ENCODE data around the gene TTC7B.

The TTC7B gene

GRCh38 chr14:90773196-90773486 is 43.1 kb downstream of the TTC7B start:
- no peak for DNase-seq

DNA sequence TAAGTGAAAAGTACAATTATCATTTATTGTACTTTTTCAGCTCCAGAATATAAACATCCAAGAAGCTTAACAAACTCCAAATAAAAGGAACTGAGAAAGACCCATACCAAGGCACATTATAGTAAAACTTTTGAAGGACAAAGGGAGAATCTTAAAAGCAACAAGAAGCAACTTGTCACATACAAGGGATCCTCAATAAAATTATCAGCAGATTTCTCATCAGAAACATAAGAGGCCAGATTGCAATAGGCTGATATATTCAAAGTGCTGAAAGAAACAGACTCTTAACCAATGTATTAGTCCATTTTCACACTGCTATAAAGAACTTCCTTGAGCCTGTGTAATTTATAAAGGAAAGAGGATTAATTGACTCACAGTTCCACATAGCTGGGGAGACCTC is 48.3 kb downstream of the TTC7B start:
- no peak for DNase-seq

DNA sequence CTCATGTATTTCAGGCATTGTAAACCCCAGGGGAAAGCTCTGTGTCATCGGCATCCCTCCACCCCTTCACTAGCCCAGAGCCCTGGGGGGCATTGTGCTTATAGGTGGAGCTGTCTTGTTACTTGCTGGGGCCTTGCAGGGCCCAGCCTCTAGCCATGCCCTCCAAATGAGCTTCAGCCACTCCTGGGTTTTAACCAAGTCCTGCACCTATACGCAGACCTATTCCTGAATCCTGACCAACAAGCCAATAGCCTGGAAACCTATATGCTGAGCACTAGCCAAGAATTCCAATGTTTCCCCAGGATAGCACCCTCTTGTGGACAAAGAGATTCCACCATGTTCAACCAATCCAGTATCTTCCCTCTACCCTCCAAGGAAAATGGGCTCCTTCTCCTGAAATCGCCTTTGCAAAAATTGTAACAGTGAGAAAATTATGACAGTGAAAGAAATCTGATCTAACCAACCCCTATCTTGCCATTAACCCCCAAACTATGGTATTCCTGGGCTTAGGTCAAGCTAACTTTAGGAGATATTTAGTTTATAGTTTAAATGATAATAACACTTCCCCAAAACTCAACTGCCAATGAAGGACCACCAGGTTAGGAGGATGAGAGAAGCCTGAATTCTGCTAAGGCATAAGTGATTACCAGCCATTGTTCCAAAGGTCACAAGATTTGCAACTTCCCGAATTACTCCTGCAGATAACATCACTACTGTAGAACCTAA is 55.5 kb downstream of the TTC7B start:
- no peak for DNase-seq

DNA sequence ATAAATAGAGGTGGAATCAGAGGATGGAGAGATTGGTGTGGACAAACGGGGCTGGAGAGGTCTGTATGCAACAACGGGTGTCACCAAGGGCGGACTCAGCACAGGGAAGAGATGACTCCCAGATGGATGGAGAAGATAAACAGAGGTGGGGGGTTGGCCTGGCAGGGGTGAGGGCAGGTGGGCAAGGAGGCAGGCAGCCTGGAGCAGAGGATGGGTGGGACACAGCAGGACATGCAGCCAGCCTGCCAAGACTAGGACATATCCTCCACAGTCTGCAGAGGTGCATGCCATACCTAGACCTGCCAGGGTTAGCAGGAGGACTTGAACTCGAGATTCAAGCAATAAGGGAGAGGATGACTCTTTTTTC is 56.2 kb downstream of the TTC7B start:
- DNase-seq: no peak

DNA sequence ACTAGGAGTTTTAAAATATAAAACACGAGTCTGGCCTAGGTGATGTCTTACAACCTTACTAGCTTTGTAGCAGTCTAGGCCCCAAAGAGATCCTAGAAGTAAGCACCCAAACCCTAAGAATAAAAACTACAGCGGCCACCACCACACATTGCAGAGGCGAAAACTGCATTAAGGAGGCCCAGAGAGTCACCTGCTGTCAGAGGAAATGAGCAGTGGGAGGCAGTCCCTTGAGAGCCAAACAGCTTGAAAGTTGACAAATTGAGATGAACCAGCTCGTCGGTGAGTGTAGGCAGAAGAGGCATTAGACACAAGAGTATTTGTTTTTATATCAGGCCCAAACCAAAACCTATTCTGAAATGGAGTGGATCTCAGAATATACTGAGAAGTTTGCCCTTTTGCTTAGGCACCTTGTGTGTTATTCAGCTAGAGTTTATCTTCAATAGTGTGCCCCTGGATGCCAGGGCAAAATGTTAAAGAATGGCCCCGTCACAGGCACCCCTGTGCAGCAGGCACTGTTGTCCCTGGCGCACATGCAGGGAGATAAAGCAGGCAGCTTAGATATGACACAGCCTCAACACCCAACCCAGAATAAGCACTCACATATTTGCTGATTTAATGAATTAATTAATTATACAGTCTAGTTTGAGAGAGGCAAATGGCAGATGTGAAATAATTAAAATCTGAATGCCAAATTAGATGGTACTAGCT is 56.7 kb downstream of the TTC7B start:
- DNase-seq: no peak

GRCh38 chr14:90758959-90759358 is 57.3 kb downstream of the TTC7B start:
- DNase-seq: no peak

DNA sequence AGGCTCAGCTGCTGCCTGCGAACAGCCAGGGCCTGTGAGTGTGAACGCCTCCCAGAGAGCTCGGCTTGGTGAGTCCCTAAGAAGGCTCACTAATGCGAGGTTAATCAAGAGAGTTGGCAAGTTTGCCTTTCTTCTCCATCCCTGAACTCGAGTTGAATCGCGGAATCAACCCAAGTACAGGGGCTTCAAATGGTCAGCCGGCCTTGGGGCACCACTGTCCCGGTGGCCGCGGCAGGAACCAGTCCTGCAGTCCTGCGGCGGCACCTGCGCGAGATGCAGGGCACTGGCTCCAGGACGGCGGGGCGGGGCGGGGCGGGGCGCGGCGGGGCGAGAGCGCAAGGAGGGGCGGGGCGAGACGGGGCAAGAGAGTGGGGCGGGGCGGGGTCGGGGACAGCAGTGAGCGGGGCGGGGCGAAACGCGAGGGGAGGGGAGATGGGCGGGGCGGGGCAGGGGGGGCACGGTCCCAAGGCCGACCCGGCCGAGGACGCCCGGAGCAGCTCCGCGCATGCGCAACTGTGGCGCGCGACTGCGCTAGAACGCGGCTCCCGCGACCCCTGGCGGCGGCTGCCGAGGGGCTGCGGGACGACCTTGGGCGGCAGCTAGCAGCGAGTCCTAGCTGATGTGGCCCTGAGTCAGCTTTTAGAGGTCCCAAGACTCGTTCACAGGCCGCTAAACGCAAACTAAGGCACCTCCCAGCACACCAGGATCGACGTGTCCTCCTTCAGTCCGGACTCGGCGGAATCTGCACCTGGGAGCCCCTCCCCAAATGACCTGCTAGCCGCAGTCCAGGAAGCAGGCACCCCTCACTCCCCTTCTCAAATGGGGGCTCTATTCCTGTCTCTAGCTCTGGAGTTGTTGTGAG is 58.0 kb downstream of the TTC7B start:
- peak; percentile 45 for DNase-seq

- no peak for DNase-seq
Measured at GRCh38 chr14:90757452-90757851, 58.8 kb downstream of the TTC7B start.

GRCh38 chr14:90756755-90757345 is 59.4 kb downstream of the TTC7B start:
- DNase-seq: no peak

GRCh38 chr14:90755661-90756304 is 60.4 kb downstream of the TTC7B start:
- no peak for DNase-seq

DNA sequence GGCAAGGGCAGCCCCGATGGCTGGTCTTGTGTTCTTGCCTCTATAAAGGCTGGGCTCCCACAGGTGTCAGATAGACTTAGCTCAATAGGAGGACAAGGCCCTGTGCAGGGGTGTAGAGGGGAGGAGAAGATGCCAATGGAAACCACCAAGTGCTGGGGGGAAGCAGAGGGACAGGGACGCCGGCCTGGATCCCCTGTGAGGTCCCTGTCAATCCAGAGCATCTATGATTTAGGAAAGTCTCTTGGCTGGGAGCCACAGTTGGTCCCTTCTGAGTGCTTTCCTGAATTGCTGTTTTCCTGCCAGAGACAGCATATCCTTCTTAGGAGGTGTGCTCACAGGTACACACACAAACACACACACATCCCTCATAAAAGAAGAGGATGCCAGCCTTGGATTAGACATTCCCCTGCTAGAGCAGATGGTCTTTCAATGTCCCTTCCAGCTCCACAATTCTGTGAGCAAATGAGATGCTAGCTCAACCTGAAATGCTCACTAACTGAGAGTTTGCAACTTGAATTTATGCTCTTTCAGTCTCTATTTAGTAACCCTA is 62.7 kb downstream of the TTC7B start:
- no peak for DNase-seq

DNA sequence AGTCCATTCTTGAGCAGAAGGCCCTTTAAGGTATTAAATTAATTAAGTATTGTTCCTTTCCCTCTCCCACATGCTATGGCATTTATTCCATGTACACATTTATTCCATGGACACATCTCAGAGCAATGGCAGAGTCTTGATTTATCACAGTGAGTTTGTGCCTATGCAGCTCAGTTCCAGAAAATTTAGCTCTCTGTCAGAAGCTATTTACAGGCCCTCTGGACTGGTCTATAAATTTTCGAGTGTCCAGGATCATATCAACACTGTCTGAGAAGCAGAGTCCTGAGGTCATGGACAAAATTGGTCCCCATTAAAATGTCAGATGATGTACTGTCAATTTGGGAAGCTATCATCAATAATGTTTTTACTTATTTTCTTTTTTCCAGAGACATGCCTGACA is 65.5 kb downstream of the TTC7B start:
- no peak for DNase-seq

DNA sequence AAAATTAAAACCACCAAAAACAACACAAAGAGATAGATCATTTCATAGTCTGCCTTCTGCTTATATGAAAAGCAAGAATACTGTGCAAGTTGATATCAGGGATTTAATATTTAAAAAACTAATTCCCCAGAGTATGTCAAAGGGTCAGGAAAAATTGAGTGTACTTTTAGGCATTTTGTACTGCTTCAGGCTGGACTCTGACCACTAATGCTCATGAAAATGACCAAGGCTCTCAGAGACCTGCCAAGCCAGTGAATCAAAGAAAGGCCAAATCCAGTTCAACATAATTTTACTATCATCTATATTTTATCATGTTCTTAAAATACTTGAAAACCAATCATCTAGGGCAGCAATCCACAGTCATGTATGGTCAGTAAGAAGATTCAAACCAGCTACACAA is 66.0 kb downstream of the TTC7B start:
- DNase-seq: no peak

DNA sequence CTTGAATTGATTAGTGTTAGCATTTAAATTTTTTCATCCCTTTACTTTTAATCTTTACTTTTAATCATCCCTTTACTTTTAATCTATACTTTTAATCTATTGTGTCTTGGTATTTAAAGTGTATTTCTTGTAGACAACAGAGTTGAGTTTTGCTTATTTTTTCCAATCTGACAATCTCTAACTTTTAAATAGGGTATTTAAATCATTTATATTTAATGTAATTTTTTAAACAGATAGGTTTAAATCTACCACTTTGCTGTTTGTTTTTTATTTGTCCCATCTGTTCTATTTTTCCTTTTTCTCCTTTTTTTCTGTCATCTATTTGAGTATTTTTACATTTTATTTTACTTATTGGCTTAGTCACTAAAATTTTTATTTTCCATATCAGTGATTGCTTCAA is 68.3 kb downstream of the TTC7B start:
- DNase-seq: no peak

DNA sequence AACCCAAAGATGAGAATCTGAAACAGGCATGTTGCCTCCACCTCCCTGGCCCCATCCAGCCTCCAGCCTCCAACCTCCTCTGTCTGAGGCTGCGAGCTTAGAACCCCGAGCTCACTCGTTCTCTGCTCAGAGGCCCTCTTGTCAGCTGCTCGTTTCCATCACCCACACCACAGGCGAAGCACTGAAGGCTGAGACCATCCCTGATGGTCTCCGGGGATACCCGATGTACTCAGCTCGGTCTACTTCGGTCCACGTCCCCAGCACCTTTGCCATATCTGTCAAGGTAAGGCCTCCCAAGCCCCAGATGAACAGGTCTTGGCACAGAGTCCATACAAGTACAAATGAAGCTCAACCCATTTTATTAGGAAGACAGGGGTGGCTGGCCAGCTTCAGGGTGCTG is 72.4 kb downstream of the TTC7B start:
- no peak for DNase-seq

DNA sequence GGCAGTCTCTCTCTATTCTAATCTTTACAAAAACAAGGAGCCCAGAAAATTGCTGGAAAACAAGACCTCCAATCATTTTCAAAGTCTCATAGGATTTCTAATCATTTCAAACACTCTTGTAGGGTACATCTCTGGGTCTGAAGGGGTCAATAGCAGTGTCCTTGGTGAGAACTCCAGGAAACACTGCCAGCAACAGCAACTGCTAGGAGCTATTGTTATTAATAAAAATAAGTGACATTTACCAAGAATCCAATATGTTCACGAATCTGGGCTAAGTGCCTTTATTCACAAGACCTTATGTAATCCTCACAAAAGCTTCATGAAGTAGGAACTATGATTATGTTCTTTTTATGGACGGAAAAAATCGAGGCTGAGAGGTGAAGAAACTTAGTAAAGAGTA is 72.8 kb downstream of the TTC7B start:
- no peak for DNase-seq

GRCh38 chr14:90742729-90743128 is 73.5 kb downstream of the TTC7B start:
- DNase-seq: no peak

DNA sequence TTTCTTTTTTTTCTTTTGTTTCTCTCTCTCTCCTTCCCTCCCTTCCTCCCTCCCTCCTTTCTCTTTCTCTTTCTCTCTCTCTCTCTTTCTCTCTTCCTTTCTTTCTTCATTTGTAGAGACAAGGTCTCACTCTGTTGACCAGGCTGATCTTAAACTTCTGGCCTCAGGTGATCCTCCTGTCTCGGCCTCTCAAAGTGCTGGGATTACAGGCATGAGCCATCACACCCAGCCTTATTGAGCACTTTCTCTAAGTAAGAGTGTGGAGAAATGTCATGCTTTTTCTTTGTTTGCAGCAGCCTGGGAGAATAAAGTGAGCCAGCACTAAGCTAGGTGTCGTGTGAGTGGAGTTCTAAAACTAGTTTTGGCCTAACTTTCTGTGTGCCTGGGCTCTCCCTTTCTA is 74.0 kb downstream of the TTC7B start:
- DNase-seq: no peak

DNA sequence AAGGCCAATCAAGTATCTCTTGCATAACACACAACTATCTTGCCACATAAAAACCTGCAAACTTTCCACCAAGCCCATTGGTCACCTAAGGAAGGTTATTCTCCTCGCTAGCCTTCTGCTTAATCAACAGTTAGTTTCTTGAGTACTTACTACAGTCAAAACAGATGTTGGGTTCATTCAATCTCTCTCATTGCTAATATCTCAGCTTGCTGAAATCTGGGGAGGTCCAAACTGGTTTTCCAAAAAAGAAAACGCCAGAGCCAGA is 74.6 kb downstream of the TTC7B start:
- DNase-seq: no peak

DNA sequence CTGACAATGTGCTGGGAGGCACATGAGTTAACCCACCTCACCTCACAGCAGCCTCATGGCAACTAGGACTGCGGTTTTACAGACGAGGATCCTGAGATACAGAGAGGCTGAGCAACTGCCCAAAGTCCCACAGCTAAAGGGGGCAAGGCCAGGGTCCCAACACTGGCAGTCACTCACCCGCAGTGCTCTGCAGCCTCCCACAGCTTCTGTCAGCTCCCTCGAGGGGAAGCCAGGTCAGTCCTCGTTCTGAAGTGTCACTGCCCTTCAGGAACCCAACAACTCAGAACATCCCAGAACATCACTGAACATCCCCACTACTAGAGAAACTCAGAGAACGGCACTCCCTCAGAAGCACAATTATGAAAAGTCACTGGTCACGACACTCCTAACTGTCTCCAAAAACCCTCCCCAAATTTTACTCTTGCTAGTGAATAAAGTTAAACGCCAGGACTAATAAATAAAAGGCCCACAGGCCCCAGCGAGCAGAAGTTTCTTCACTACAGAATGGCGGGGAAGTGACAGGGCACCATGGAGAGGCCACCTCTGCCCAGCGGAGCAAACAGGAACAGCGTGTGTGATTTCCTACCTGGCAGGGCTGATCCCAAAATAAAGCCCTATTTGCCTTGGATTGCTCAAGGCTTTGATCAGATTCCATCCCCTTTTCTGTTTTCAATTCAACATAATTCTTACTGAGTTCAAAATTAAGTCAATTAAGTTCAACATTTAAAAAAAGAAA is 75.1 kb downstream of the TTC7B start:
- no peak for DNase-seq

DNA sequence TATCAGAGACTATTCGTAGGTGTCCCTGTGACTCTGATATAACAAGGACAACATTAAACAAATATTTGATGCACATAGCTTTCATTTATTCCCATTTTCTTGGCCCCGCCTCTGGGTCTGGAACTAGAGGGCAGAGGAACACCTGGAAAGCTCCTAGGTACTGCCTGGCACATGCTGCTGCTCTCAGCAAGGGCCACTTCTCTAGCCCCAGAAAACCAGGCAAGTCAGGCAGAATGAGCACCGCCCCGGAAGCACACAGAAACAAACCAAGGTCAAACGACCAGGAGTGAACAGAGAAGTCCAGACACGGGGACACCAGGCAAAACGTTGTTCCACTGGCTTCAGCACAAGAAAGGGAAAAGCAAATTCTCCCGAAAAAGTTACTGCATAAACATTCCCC is 76.1 kb downstream of the TTC7B start:
- DNase-seq: no peak

- no peak for DNase-seq
Measured at GRCh38 chr14:90739318-90740068, 76.7 kb downstream of the TTC7B start.

Measured in NCI-H1436 treated with DMSO at 0.1 percent for 48 hours (cell line).